OCI-LY3 (cell line): Measurements from ENCODE around the gene POMGNT2.

Source experiments
- H2AFZ ChIP-seq: fragments of 200-600, 300-600 bp; shearing (Covaris generic); 2 replicates; pipeline ENCODE4 v1.6.0; 2014; ENCODE audit warnings: antibody characterized with exemption, low read depth, low read length
- H3K27ac ChIP-seq: fragments of 200-600, 300-600 bp; sonication (generic); 2 replicates; pipeline ENCODE4 v1.5.1; 2014; ENCODE audit warnings: mild to moderate bottlenecking, low read length, moderate library complexity, mixed read lengths
- H3K27me3 ChIP-seq: fragments of 200-600, 300-600 bp; sonication (generic); 2 replicates; pipeline ENCODE4 v1.6.1; 2014; ENCODE audit warnings: low read depth, low read length, mixed read lengths
- H3K36me3 ChIP-seq: fragments of 200-600, 300-600 bp; sonication (generic); replicated peaks from 2 replicates; pipeline ENCODE3; 2014; ENCODE audit warnings: low read depth, low read length, mixed read lengths
- H3K4me1 ChIP-seq: fragments of 300-600, 200-600 bp; sonication (generic); 2 replicates; pipeline ENCODE4 v1.6.1; 2014; ENCODE audit warnings: low read length, mixed read lengths
- H3K4me2 ChIP-seq: fragments of 200-600, 300-600 bp; sonication (generic); 2 replicates; pipeline ENCODE4 v1.6.1; 2014; ENCODE audit warnings: low read length, mixed read lengths
- H3K4me3 ChIP-seq: fragments of 300-600, 200-600 bp; sonication (generic); 2 replicates; pipeline ENCODE4 v1.5.1; 2014; ENCODE audit warnings: antibody characterized with exemption, mild to moderate bottlenecking, low read length, moderate library complexity
- H3K79me2 ChIP-seq: fragments of 300-600, 200-600 bp; shearing (Covaris generic); 2 replicates; pipeline ENCODE4 v1.6.1; 2014; ENCODE audit warnings: mild to moderate bottlenecking, low read length, mixed read lengths
- H3K9ac ChIP-seq: fragments of 300-600, 200-600 bp; shearing (Covaris generic); 2 replicates; pipeline ENCODE4 v1.6.0; 2014; ENCODE audit warnings: mild to moderate bottlenecking, low read length, moderate library complexity
- H3K9me3 ChIP-seq: fragments of 200-600, 300-600 bp; shearing (Covaris generic); 2 replicates; pipeline ENCODE4 v1.6.1; 2014; ENCODE audit warnings: low read length, mixed read lengths; ENCODE audit not compliant: insufficient read depth
- H4K20me1 ChIP-seq: fragments of 200-600, 300-600 bp; sonication (generic); 2 replicates; pipeline ENCODE4 v1.6.1; 2016; ENCODE audit warnings: low read length, mixed read lengths; ENCODE audit not compliant: insufficient read depth
- EZH2phosphoT487 ChIP-seq: fragments of 200-600 bp; shearing (Covaris generic); IDR thresholded peaks from 2 replicates; pipeline ENCODE4 v1.6.1; 2018; ENCODE audit warnings: antibody characterized with exemption, mixed run types, low read depth
- TF ChIP-seq, protein P1 (sequence below): fragments of 200-600, 300-600 bp; sonication (generic); IDR thresholded peaks from 2 replicates; pipeline ENCODE4 v1.5.1; 2014; ENCODE audit warnings: antibody characterized with exemption, low read length, low read depth

Gene POMGNT2

GRCh38 chr3:43079536-43080332 lies 26.1 kb downstream of the POMGNT2 start:
- no peak overlapping the region for H3K4me2 ChIP-seq

GRCh38 chr3:43077707-43078106 lies 28.2 kb downstream of the POMGNT2 start:
- Histone ChIP-seq H2AFZ (no peak overlapping the region), H3K4me1 (no peaks in the 10 kb centered on the region), H4K20me1 (no peaks in the 10 kb centered on the region), H3K4me2 (no peak overlapping the region), H3K36me3 (no peaks in the 10 kb centered on the region), H3K9me3 (no peaks in the 10 kb centered on the region), H3K27me3 (peaks cover 12% of the 10 kb centered on the region; the same call in 1 of the 2 replicates), H3K79me2 (no peaks in the 10 kb centered on the region), H3K9ac (no peak overlapping the region), H3K4me3 (no peak overlapping the region), H3K27ac (no peak overlapping the region)
- no peak for TF ChIP-seq EZH2phosphoT487
- TF ChIP-seq, protein P1, sequence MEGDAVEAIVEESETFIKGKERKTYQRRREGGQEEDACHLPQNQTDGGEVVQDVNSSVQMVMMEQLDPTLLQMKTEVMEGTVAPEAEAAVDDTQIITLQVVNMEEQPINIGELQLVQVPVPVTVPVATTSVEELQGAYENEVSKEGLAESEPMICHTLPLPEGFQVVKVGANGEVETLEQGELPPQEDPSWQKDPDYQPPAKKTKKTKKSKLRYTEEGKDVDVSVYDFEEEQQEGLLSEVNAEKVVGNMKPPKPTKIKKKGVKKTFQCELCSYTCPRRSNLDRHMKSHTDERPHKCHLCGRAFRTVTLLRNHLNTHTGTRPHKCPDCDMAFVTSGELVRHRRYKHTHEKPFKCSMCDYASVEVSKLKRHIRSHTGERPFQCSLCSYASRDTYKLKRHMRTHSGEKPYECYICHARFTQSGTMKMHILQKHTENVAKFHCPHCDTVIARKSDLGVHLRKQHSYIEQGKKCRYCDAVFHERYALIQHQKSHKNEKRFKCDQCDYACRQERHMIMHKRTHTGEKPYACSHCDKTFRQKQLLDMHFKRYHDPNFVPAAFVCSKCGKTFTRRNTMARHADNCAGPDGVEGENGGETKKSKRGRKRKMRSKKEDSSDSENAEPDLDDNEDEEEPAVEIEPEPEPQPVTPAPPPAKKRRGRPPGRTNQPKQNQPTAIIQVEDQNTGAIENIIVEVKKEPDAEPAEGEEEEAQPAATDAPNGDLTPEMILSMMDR: no peak

More at GRCh38 chr3:43079536-43080332, 26.1 kb downstream of the POMGNT2 start:
- no peaks in the 10 kb centered on the region for H3K36me3 ChIP-seq
- peaks cover 13% of the 10 kb centered on the region; the same call in 1 of the 2 replicates for H3K27me3 ChIP-seq
- H3K27ac ChIP-seq: no peak overlapping the region
- H4K20me1 ChIP-seq: no peaks in the 10 kb centered on the region
- no peak for TF ChIP-seq EZH2phosphoT487
- TF ChIP-seq, protein P1: no peak
- H3K9ac ChIP-seq: no peak overlapping the region
- no peak overlapping the region for H3K4me3 ChIP-seq
- no peaks in the 10 kb centered on the region for H3K79me2 ChIP-seq
- no peak overlapping the region for H2AFZ ChIP-seq
- H3K9me3 ChIP-seq: no peaks in the 10 kb centered on the region
- no peaks in the 10 kb centered on the region for H3K4me1 ChIP-seq

GRCh38 chr3:43077261-43077660 lies 28.6 kb downstream of the POMGNT2 start:
- Histone ChIP-seq H3K4me3 (no peak overlapping the region), H2AFZ (no peak overlapping the region), H3K9me3 (no peaks in the 10 kb centered on the region), H3K79me2 (no peaks in the 10 kb centered on the region), H3K27ac (no peak overlapping the region), H3K4me1 (no peaks in the 10 kb centered on the region), H4K20me1 (no peaks in the 10 kb centered on the region), H3K36me3 (no peaks in the 10 kb centered on the region), H3K27me3 (peaks cover 12% of the 10 kb centered on the region; the same call in 1 of the 2 replicates), H3K9ac (no peak overlapping the region), H3K4me2 (no peak overlapping the region)
- TF ChIP-seq EZH2phosphoT487: no peak
- TF ChIP-seq, protein P1: no peak

- no peak overlapping the region for H3K4me3 ChIP-seq
- peaks cover 12% of the 10 kb centered on the region; the same call in 1 of the 2 replicates for H3K27me3 ChIP-seq
- no peaks in the 10 kb centered on the region for H3K4me1 ChIP-seq
- TF ChIP-seq, protein P1: no peak
- no peak for TF ChIP-seq EZH2phosphoT487
- no peaks in the 10 kb centered on the region for H3K9me3 ChIP-seq
- no peaks in the 10 kb centered on the region for H3K79me2 ChIP-seq
- H3K9ac ChIP-seq: no peak overlapping the region
- H2AFZ ChIP-seq: no peak overlapping the region
- H3K36me3 ChIP-seq: no peaks in the 10 kb centered on the region
- H3K27ac ChIP-seq: no peak overlapping the region
- H3K4me2 ChIP-seq: no peak overlapping the region
- H4K20me1 ChIP-seq: no peaks in the 10 kb centered on the region
Observed at GRCh38 chr3:43076857-43077256, 29.0 kb downstream of the POMGNT2 start.
